ENCODE data around the gene SPEN. TPM values are rescaled to one million over a fixed set of nuclear protein-coding genes. Genes with fewer than 3 reads are reported as not detected.

The SPEN gene
- total RNA-seq, 3 donors from 2014 or later, result 48.7 to 60.3 (median 50.6) TPM

- TF ChIP-seq, protein P1, sequence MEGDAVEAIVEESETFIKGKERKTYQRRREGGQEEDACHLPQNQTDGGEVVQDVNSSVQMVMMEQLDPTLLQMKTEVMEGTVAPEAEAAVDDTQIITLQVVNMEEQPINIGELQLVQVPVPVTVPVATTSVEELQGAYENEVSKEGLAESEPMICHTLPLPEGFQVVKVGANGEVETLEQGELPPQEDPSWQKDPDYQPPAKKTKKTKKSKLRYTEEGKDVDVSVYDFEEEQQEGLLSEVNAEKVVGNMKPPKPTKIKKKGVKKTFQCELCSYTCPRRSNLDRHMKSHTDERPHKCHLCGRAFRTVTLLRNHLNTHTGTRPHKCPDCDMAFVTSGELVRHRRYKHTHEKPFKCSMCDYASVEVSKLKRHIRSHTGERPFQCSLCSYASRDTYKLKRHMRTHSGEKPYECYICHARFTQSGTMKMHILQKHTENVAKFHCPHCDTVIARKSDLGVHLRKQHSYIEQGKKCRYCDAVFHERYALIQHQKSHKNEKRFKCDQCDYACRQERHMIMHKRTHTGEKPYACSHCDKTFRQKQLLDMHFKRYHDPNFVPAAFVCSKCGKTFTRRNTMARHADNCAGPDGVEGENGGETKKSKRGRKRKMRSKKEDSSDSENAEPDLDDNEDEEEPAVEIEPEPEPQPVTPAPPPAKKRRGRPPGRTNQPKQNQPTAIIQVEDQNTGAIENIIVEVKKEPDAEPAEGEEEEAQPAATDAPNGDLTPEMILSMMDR (IDR thresholded peaks at IDR 0.05), result no peak
- intact Hi-C loops (cut with DNase I, micrococcal nuclease), result no loop called here
- ATAC-seq (no peak), DNase-seq (no peak)
- H3K36me3 ChIP-seq (ENCODE audit: low read depth), result no peaks in the 10 kb centered on the region
- no peaks in the 10 kb centered on the region for H3K9me3 ChIP-seq
- H3K4me3 ChIP-seq, result no peak overlapping the region
- H3K4me1 ChIP-seq (ENCODE audit: low read depth), result no peaks in the 10 kb centered on the region
Measured at GRCh38 chr1:15988856-15989736, 141.6 kb downstream of the SPEN start.

DNA sequence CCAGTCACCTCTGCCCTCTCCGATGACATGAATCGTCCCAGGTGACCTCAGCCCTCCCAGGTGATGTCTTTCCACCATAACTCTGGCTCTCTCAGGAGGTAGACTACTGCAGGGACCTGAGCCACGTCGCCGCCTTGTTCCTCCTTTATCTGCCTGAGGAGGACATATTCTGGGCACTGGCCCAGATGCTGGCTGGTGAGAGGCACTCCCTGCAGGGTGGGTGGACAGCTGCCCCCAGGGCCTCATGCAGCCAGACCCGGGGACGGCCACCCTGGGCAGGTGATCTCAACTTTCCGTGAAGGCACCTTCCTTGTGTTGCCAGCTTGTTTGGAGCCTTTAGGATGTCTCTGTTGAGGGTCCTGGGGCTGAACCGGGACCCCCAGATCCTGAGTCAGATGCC, 142.3 kb downstream of the SPEN start:
- no peak for ATAC-seq
- Histone ChIP-seq H3K4me1 (ENCODE audit: low read depth) (peaks cover 2% of the 10 kb centered on the region), H3K9me3 (no peaks in the 10 kb centered on the region), H3K36me3 (ENCODE audit: low read depth) (no peaks in the 10 kb centered on the region), H3K4me3 (no peak overlapping the region)
- intact Hi-C loops (cut with DNase I, micrococcal nuclease), result loop anchor here in 1 of 2 donors (10.0 kb wide), 1 partner anchor 185 kb away; the partner anchor contains the start of gene UQCRHL
- TF ChIP-seq, protein P1 (IDR thresholded peaks at IDR 0.05), result no peak
- no peak for DNase-seq

Other genes starting within 250 kb of the SPEN start
- gene DDI2, start 230.2 kb upstream of the SPEN start, total RNA-seq, result 10 to 100 TPM; 33.5 to 36.2 (median 34.6) TPM
- gene PLEKHM2, start 163.4 kb upstream of the SPEN start, total RNA-seq, result 10 to 100 TPM; 32.2 to 57.3 (median 36.2) TPM
- 10 to 100 TPM in 1 of 3 donors, 1 to 10 TPM in 2; 6.4 to 15.7 (median 8.1) TPM for gene SLC25A34, start 111.4 kb upstream of the SPEN start, total RNA-seq
- 10 to 100 TPM in 2 of 3 donors, 1 to 10 TPM in 1; 8.0 to 19.7 (median 16.8) TPM for gene TMEM82, start 105.2 kb upstream of the SPEN start, total RNA-seq
- 100 to 1,000 TPM; 154 to 268 (median 260) TPM for gene FBLIM1, start 88.9 kb upstream of the SPEN start, total RNA-seq
- 1 to 10 TPM; 1.7 to 2.4 (median 2.1) TPM for gene UQCRHL, start 40.1 kb upstream of the SPEN start, total RNA-seq
- 10 to 100 TPM; 29.2 to 40.8 (median 34.6) TPM for gene ZBTB17, start 128.4 kb downstream of the SPEN start, total RNA-seq
- gene SRARP, start 156.5 kb downstream of the SPEN start, total RNA-seq, result not detected
- gene HSPB7, start 170.3 kb downstream of the SPEN start, total RNA-seq, result 10 to 100 TPM in 2 of 3 donors, 1 to 10 TPM in 1; 1.5 to 78.0 (median 13.0) TPM
- gene CLCNKA, start 174.3 kb downstream of the SPEN start, total RNA-seq, result 1 to 10 TPM in 2 of 3 donors, not detected in 1; 1.3 to 3.4 TPM
- 1 to 10 TPM in 1 of 3 donors, not detected in 2; 1.2 TPM for gene CLCNKB, start 196.1 kb downstream of the SPEN start, total RNA-seq
- 1 to 10 TPM in 1 of 3 donors, not detected in 2; 3.5 TPM for gene FAM131C, start 225.9 kb downstream of the SPEN start, total RNA-seq